ENCODE measurements around the gene IQSEC1. TPM values are rescaled to one million over a fixed set of nuclear protein-coding genes. Genes with fewer than 3 reads are reported as not detected.

Gene IQSEC1
- total and polyA plus RNA-seq, 10 of the 15 experiments (the other 5 are each of a cell fraction or from before 2014, with no cell fraction given) = 0.92 to 55.2 (median 8.5) TPM

GRCh38 chr3:12980596-12981290, 92.5 kb downstream of the IQSEC1 start:
- DNase-seq (ENCODE audit: low read depth, low spot score) (no peak), ATAC-seq (no peak), FAIRE-seq (no peak)
- ChIA-PET CTCF (interaction anchor here (0.9 to 6.6 kb wide), 8 partner anchors 9 to 113 kb away, joined by 3 to 44 read pairs (median 4); no protein-coding TSS in a partner anchor), SMC1A (ENCODE audit: uncharacterized antibody, unreplicated experiment) (interaction anchor here (0.6 to 1.7 kb wide), 6 partner anchors 9 to 66 kb away, joined by 3 to 4 read pairs (median 3); no protein-coding TSS in a partner anchor), RAD21 (ENCODE audit: unreplicated experiment) (no interaction called here), POLR2A (interaction anchor here (2.4 kb wide), 1 partner anchor 30 kb away, joined by 10 read pairs; no protein-coding TSS in a partner anchor)
- Histone ChIP-seq H3K9ac (ENCODE audit: control insufficient read depth, insufficient read depth, low read length) (no peak overlapping the region), H3K4me1 (ENCODE audit: control insufficient read depth, insufficient read depth, low read length) (peaks cover 28% of the 10 kb centered on the region), H3K27me3 (replicated peaks in 1 of 2; ENCODE audit: control insufficient read depth in 2 of 2, insufficient read depth in 2 of 2, low read length in 1 of 2) (no peaks in the 10 kb centered on the region), H3K9me3 (replicated peaks; ENCODE audit: control insufficient read depth, insufficient read depth, low read length) (no peaks in the 10 kb centered on the region), H4K20me1 (ENCODE audit: control insufficient read depth, insufficient read depth) (no peaks in the 10 kb centered on the region; the same call in none of the 2 replicates), H3K4me2 (ENCODE audit: control insufficient read depth, insufficient read depth) (no peak overlapping the region), H3K27ac (ENCODE audit: control insufficient read depth, insufficient read depth) (no peak overlapping the region), H3K79me2 (ENCODE audit: control insufficient read depth, insufficient read depth, low read length) (peaks cover 18% of the 10 kb centered on the region), H3K4me3 (no peak overlapping the region), H2AFZ (ENCODE audit: control insufficient read depth, low read depth, low read length) (no peak overlapping the region), H3K36me3 (ENCODE audit: control insufficient read depth in 2 of 2, insufficient read depth in 2 of 2, low read length in 1 of 2) (peaks cover 0 to 6% of the 10 kb centered on the region in 2 experiments; a peak in 2 of 4 replicates)
- BruUV-seq (replicated peaks) = no TSS peak
- 96% methylated on average over 10 of the region's 10 CpGs for WGBS (ENCODE audit: insufficient coverage, insufficient replicate concordance, low lambda C conversion rate, missing lambda C conversion rate)
- TF ChIP-seq ZBED1 (IDR thresholded peaks at IDR 0.05; ENCODE audit: borderline replicate concordance) (no peak), MEF2B (IDR thresholded peaks at IDR 0.05; ENCODE audit: partially characterized antibody, poor library complexity, severe bottlenecking) (no peak)
- in situ Hi-C loops (cut with MboI) = no loop called here
- intact Hi-C loops (cut with micrococcal nuclease; ENCODE audit: unreplicated experiment) = loop anchor here (10.0 kb wide), 1 partner anchor 116 kb away; no protein-coding TSS in a partner anchor

- Histone ChIP-seq H3K4me1 (ENCODE audit: control insufficient read depth, insufficient read depth, low read length) (peaks cover 28% of the 10 kb centered on the region), H2AFZ (ENCODE audit: control insufficient read depth, low read depth, low read length) (no peak overlapping the region), H3K9me3 (replicated peaks; ENCODE audit: control insufficient read depth, insufficient read depth, low read length) (no peaks in the 10 kb centered on the region), H3K36me3 (ENCODE audit: control insufficient read depth in 2 of 2, insufficient read depth in 2 of 2, low read length in 1 of 2) (peaks cover 0 to 6% of the 10 kb centered on the region in 2 experiments; a peak in 2 of 4 replicates), H3K9ac (ENCODE audit: control insufficient read depth, insufficient read depth, low read length) (no peak overlapping the region), H4K20me1 (ENCODE audit: control insufficient read depth, insufficient read depth) (no peaks in the 10 kb centered on the region; the same call in 1 of the 2 replicates), H3K27me3 (replicated peaks in 1 of 2; ENCODE audit: control insufficient read depth in 2 of 2, insufficient read depth in 2 of 2, low read length in 1 of 2) (no peaks in the 10 kb centered on the region), H3K4me2 (ENCODE audit: control insufficient read depth, insufficient read depth) (no peak overlapping the region), H3K4me3 (no peak overlapping the region), H3K79me2 (ENCODE audit: control insufficient read depth, insufficient read depth, low read length) (peaks cover 18% of the 10 kb centered on the region), H3K27ac (ENCODE audit: control insufficient read depth, insufficient read depth) (no peak overlapping the region)
- in situ Hi-C loops (cut with MboI) = no loop called here
- 70% methylated on average over 4 of the region's 4 CpGs for WGBS (ENCODE audit: insufficient coverage, insufficient replicate concordance, low lambda C conversion rate, missing lambda C conversion rate)
- ChIA-PET CTCF (interaction anchor here (1.3 kb wide), 1 partner anchor 39 kb away, joined by 3 read pairs; no protein-coding TSS in a partner anchor), RAD21 (ENCODE audit: unreplicated experiment) (no interaction called here), SMC1A (ENCODE audit: uncharacterized antibody, unreplicated experiment) (no interaction called here), POLR2A (no interaction called here)
- no peak for TF ChIP-seq YY1 (IDR thresholded peaks at IDR 0.05; ENCODE audit: low read depth, low read length)
- no peak for TF ChIP-seq SREBF2 (IDR thresholded peaks at IDR 0.05; ENCODE audit: low read length)
- no peak for TF ChIP-seq BMI1 (IDR thresholded peaks at IDR 0.05; ENCODE audit: borderline replicate concordance)
- TF ChIP-seq NRF1 (conservative IDR thresholded peaks at IDR 0.05; ENCODE audit: low read depth, low read length) = no peak
- no peak for DNase-seq (ENCODE audit: low read depth, low spot score)
- ATAC-seq = no peak
- BruUV-seq (replicated peaks) = no TSS peak
- intact Hi-C loops (cut with micrococcal nuclease; ENCODE audit: unreplicated experiment) = loop anchor here (10.0 kb wide), 1 partner anchor 115 kb away; no protein-coding TSS in a partner anchor
- FAIRE-seq = no peak
These were observed 93.2 kb downstream of the IQSEC1 start for GRCh38 chr3:12979947-12980487.

All from GM12878 (cell line).